Transverse colon (tissue), 4 donors: ENCODE data around the gene MBNL2. TPM values are rescaled to one million over a fixed set of nuclear protein-coding genes. Genes with fewer than 3 reads are reported as not detected.

Experiments used
- DNase-seq: peaks from one replicate; pipeline ENCODE4 v3.0.0-alpha.2; 2019
- H3K27ac ChIP-seq, 4 donors: fragments of 200-600 bp; sonication (generic); 2 replicates each; pipeline ENCODE4 v1.5.1; 2016 to 2018; ENCODE audit warnings: inconsistent platforms in 4 of 4
- H3K27me3 ChIP-seq: fragments of 200-600 bp; sonication (generic); 2 replicates; pipeline ENCODE4 v1.5.1; 2017; ENCODE audit warnings: inconsistent platforms
- H3K36me3 ChIP-seq, 4 donors: fragments of 200-600 bp; sonication (generic); 2 replicates each; pipeline ENCODE4 v1.5.1; 2017 to 2019; ENCODE audit warnings: inconsistent platforms in 4 of 4
- H3K4me1 ChIP-seq, 4 donors: fragments of 200-600 bp; sonication (generic); 2 replicates each; pipeline ENCODE4 v1.5.1; 2017 to 2020; ENCODE audit warnings: inconsistent platforms in 4 of 4
- H3K4me3 ChIP-seq, 4 donors: fragments of 200-600 bp; sonication (generic); 1 replicate in 1 of 4; 2 replicates in 3 of 4; pipeline versions ENCODE4 v1.5.1 to v1.6.1; 2017 to 2019; ENCODE audit warnings: inconsistent platforms in 4 of 4
- H3K9me3 ChIP-seq, 2 donors: fragments of 200-600 bp; sonication (generic); 2 replicates each; pipeline ENCODE4 v1.5.1; 2017 to 2019; ENCODE audit warnings: inconsistent platforms in 2 of 2
- EP300 ChIP-seq: sonication (generic); formaldehyde crosslinking; IDR thresholded peaks from one replicate; pipeline ENCODE4 v1.6.1; 2017; ENCODE audit warnings: antibody characterized with exemption, low read depth
- POLR2A ChIP-seq: fragments of 450-650 bp; IDR thresholded peaks from one replicate; pipeline ENCODE4 v1.6.1; 2016; ENCODE audit warnings: antibody characterized with exemption, mild to moderate bottlenecking, moderate library complexity
- POLR2AphosphoS5 ChIP-seq, 3 donors: sonication (generic); formaldehyde crosslinking; IDR thresholded peaks; one replicate each; pipeline ENCODE4 v1.6.1; 2016; ENCODE audit warnings: antibody characterized with exemption in 3 of 3
- WGBS, 2 donors: methylation state at CpG; one replicate each; pipeline ENCODE4 v1.1.5; 2018; ENCODE audit warnings: low coverage in 1 of 2; 5-methylcytosine and 5-hydroxymethylcytosine counted together
- in situ Hi-C, 4 donors: fragments of 200-750 bp; cut with MboI; loops; one replicate each; pipeline versions ENCODE4 v1.15.0 to v1.15.1; 2017; ENCODE audit warnings: low sequenced_read_pairs in 3 of 4, low pct_ligation_motif_present in 1 of 4, low pct_unique_long_range_greater_than_20kb in 1 of 4
- intact Hi-C: fragments of 100-400 bp; cut with DNase I; formaldehyde crosslinking; loops from one replicate; pipeline ENCODE4 v1.15.1; 2023; ENCODE audit warnings: low total_unique reads
- total RNA-seq, 4 donors: library from RNA; depleted of rRNA; stranded (reverse); fragments of >200 nt; gene quantifications; one replicate each; pipeline ENCODE4 v1.1.0, GENCODE V29; 2016
- TF ChIP-seq, protein P1 (sequence below), 5 experiments: fragments of 200-600 bp in 3 of 5; fragments of 450-650 bp in 2 of 5; sonication (generic) in 3 of 5; IDR thresholded peaks; 1 replicate in 2 of 5; 2 replicates in 3 of 5; pipeline ENCODE4 v1.5.1; 2016 to 2017; ENCODE audit warnings: antibody characterized with exemption in 5 of 5, inconsistent platforms in 3 of 5, mild to moderate bottlenecking in 2 of 5, moderate library complexity in 1 of 5

The MBNL2 gene
- total RNA-seq, 4 donors from 2014 or later = 26.9 to 53.7 (median 46.1) TPM

DNA sequence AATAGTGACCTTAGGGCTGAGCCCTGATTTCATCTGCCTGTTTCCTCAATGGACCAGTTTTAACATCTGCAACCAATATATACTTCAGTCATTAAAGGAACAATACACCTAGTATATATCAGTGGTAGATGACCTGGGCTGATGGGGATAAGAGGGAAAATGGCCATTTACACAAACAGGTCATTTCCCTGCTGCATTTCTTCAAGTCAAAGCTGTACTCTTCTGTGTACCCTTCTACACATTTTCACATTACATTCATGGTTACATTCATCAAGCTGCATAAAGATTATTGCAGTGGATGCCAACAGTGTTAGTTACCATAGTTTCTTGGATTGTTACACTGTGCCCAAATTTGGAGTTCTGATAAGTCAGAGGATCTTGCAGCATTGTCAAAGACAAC, 130.7 kb downstream of the MBNL2 start:
- Histone ChIP-seq H3K4me1 (no peaks in the 10 kb centered on the region), H3K27ac (no peak overlapping the region), H3K4me3 (no peak overlapping the region), H3K36me3 (peaks cover 0 to 38% (median 12%) of the 10 kb centered on the region in 4 donors), H3K27me3 (no peaks in the 10 kb centered on the region), H3K9me3 (no peaks in the 10 kb centered on the region)
- in situ Hi-C loops (loop anchor here in 1 of 4 donors (10.0 kb wide), 1 partner anchor 238 kb away; no protein-coding TSS in a partner anchor), intact Hi-C loops (no loop called here)
- no peak for DNase-seq
- TF ChIP-seq POLR2A = no peak
- TF ChIP-seq, protein P1, sequence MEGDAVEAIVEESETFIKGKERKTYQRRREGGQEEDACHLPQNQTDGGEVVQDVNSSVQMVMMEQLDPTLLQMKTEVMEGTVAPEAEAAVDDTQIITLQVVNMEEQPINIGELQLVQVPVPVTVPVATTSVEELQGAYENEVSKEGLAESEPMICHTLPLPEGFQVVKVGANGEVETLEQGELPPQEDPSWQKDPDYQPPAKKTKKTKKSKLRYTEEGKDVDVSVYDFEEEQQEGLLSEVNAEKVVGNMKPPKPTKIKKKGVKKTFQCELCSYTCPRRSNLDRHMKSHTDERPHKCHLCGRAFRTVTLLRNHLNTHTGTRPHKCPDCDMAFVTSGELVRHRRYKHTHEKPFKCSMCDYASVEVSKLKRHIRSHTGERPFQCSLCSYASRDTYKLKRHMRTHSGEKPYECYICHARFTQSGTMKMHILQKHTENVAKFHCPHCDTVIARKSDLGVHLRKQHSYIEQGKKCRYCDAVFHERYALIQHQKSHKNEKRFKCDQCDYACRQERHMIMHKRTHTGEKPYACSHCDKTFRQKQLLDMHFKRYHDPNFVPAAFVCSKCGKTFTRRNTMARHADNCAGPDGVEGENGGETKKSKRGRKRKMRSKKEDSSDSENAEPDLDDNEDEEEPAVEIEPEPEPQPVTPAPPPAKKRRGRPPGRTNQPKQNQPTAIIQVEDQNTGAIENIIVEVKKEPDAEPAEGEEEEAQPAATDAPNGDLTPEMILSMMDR (IDR thresholded peaks at IDR 0.05) = no peak
- TF ChIP-seq EP300 = no peak
- TF ChIP-seq POLR2AphosphoS5 (IDR thresholded peaks at IDR 0.05) = no peak

DNA sequence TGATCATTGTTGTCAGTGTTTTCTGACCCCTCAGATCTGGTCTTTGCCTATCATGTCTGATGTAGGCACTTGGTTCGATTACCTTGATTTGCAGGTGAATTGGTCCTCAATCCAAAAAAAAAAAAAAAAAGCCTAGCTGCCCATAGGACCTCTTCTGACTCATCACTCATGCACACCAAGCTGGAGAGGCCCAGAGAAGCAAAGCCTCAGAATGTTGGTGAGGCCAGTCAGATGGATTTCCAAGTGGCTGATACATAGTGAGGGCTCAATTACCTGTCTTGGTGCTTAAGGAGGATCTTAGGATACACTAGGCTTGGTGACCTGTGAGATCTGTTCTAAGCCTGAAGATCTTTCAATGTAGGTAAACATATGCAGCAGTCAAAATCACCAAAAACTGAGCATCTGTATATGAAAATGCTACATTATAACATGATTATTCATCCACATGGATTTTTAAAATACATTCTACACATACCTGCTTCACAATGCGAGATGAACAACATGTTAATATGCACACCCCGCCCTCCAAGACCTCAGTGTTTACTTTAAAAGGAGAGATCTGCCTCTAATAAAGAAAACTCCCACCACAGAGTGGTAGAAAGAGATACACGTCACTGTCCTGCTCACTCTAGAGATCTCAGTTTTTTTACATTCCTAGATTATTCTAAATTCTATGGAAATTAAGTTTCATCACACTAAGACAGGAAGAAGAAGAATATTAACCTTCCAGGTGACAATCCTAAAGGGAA, 132.0 kb downstream of the MBNL2 start:
- peaks cover 0 to 38% (median 12%) of the 10 kb centered on the region in 4 donors for H3K36me3 ChIP-seq
- no peak for TF ChIP-seq EP300
- no peak for TF ChIP-seq POLR2AphosphoS5 (IDR thresholded peaks at IDR 0.05)
- TF ChIP-seq POLR2A = no peak
- TF ChIP-seq, protein P1 (IDR thresholded peaks at IDR 0.05) = no peak
- H3K27ac ChIP-seq = no peak overlapping the region
- H3K9me3 ChIP-seq = no peaks in the 10 kb centered on the region
- DNase-seq = no peak
- intact Hi-C loops (no loop called here), in situ Hi-C loops (loop anchor here in 1 of 4 donors (10.0 kb wide), 1 partner anchor 239 kb away; no protein-coding TSS in a partner anchor)
- no peak overlapping the region for H3K4me3 ChIP-seq
- no peaks in the 10 kb centered on the region for H3K27me3 ChIP-seq
- H3K4me1 ChIP-seq = peaks cover 0 to 3% (median under 1%) of the 10 kb centered on the region in 4 donors
- WGBS, 2 donors = 95% methylated on average over 3 to 4 of the region's 4 CpGs

GRCh38 chr13:97354808-97355207, 132.7 kb downstream of the MBNL2 start:
- in situ Hi-C loops = loop anchor here in 1 of 4 donors (10.0 kb wide), 1 partner anchor 240 kb away; no protein-coding TSS in a partner anchor
- H3K4me1 ChIP-seq = peaks cover 0 to 6% (median 2%) of the 10 kb centered on the region in 4 donors
- no peak overlapping the region for H3K4me3 ChIP-seq
- intact Hi-C loops = no loop called here
- H3K27ac ChIP-seq = no peak overlapping the region
- no peaks in the 10 kb centered on the region for H3K27me3 ChIP-seq
- whole genome bisulfite sequencing, 2 donors = 90 to 93% methylated on average over 5 of the region's 5 CpGs
- no peak for TF ChIP-seq POLR2A
- TF ChIP-seq, protein P1 (IDR thresholded peaks at IDR 0.05) = no peak
- TF ChIP-seq EP300 = no peak
- TF ChIP-seq POLR2AphosphoS5 (IDR thresholded peaks at IDR 0.05) = no peak
- no peak for DNase-seq
- H3K36me3 ChIP-seq = peaks cover 0 to 34% (median 9%) of the 10 kb centered on the region in 4 donors
- no peaks in the 10 kb centered on the region for H3K9me3 ChIP-seq

DNA sequence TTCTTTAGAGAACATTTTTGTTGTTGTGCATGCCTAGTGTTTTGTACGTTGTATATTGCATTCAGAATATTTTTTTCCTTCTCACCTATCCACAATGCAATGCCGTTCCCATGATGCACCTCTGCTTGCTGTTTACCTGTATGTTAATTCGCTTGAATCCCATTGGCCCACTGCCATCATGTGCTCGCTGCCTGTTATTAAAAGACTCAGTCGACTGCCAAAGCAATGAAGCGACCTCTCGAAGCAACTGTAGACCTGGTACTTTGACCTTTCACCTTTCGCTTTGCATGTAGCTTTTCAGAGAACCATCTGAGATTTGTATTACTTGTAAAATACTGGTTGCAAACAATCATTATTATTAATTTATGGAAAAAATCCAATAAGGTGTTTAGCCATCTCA, 134.5 kb downstream of the MBNL2 start:
- Histone ChIP-seq H3K27me3 (no peaks in the 10 kb centered on the region), H3K36me3 (peaks cover 0 to 25% (median under 1%) of the 10 kb centered on the region in 4 donors), H3K9me3 (no peaks in the 10 kb centered on the region), H3K4me1 (peaks cover 0 to 8% (median 2%) of the 10 kb centered on the region in 4 donors), H3K4me3 (no peak overlapping the region), H3K27ac (no peak overlapping the region)
- TF ChIP-seq EP300 (no peak), POLR2AphosphoS5 (IDR thresholded peaks at IDR 0.05) (no peak), POLR2A (no peak)
- TF ChIP-seq, protein P1 (IDR thresholded peaks at IDR 0.05) = no peak
- DNase-seq = no peak
- intact Hi-C loops (no loop called here), in situ Hi-C loops (loop anchor here in 1 of 4 donors (10.0 kb wide), 1 partner anchor 242 kb away; no protein-coding TSS in a partner anchor)
- 93 to 94% methylated on average over 8 of the region's 8 CpGs for WGBS, 2 donors
